ENCODE measurements around the gene SMIM10L2A.

SMIM10L2A gene

DNA sequence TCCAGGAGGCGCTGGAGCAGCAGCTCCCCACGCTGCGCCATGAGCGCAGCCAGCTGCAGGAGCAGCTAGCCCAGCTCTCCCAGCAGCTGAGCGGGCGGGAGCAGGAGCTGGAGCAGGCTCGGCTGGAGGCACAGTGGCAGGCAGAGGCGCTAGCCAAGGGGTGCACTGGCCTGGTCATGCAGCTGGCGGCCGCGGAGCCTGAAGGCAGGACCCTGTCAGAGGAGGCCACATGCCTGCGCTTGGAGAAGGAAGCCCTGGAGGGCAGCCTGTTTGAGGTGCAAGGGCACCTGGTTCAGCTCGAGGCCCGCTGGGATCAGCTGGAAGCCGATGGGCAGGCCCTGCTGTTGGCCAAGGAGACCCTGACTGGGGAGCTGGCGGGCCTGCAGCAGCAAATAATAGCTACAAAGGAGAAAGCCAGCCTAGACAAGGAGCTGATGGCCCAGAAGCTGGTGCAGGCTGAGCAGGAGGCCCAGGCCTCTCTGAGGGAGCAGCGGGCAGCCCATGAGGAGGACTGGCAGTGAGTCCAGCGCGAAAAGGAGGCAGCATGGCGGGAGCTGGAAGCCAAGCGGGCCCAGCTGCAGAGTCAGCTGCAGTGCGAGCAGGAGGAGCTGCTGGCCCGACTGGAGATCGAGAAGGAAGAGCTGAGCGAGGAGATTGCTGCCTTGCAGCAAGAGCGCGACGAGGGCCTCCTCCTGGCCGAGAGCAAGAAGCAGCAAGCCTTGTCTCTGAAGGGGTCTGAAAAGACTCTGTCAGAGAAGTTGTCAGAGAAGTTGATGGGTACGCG, 13.6 kb downstream of the SMIM10L2A start:
- Histone ChIP-seq H3K4me3 (replicated peaks; ENCODE audit: insufficient read depth, low read length) (no peak overlapping the region), H3K27ac (replicated peaks) (no peak overlapping the region), H3K27me3 (ENCODE audit: insufficient read depth, poor library complexity, severe bottlenecking) (no peaks in the 10 kb centered on the region)
- TF ChIP-seq GABPA (IDR thresholded peaks at IDR 0.05; ENCODE audit: low read depth) = no peak
- TF ChIP-seq SPI1 (IDR thresholded peaks at IDR 0.05; ENCODE audit: borderline replicate concordance, low read depth) = no peak
- no peak for TF ChIP-seq POLR2AphosphoS5 (IDR thresholded peaks at IDR 0.05; ENCODE audit: low read depth)
- TF ChIP-seq, protein P1, sequence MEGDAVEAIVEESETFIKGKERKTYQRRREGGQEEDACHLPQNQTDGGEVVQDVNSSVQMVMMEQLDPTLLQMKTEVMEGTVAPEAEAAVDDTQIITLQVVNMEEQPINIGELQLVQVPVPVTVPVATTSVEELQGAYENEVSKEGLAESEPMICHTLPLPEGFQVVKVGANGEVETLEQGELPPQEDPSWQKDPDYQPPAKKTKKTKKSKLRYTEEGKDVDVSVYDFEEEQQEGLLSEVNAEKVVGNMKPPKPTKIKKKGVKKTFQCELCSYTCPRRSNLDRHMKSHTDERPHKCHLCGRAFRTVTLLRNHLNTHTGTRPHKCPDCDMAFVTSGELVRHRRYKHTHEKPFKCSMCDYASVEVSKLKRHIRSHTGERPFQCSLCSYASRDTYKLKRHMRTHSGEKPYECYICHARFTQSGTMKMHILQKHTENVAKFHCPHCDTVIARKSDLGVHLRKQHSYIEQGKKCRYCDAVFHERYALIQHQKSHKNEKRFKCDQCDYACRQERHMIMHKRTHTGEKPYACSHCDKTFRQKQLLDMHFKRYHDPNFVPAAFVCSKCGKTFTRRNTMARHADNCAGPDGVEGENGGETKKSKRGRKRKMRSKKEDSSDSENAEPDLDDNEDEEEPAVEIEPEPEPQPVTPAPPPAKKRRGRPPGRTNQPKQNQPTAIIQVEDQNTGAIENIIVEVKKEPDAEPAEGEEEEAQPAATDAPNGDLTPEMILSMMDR (IDR thresholded peaks at IDR 0.05; ENCODE audit: insufficient read depth, low read length) = no peak
- TF ChIP-seq, protein P2, sequence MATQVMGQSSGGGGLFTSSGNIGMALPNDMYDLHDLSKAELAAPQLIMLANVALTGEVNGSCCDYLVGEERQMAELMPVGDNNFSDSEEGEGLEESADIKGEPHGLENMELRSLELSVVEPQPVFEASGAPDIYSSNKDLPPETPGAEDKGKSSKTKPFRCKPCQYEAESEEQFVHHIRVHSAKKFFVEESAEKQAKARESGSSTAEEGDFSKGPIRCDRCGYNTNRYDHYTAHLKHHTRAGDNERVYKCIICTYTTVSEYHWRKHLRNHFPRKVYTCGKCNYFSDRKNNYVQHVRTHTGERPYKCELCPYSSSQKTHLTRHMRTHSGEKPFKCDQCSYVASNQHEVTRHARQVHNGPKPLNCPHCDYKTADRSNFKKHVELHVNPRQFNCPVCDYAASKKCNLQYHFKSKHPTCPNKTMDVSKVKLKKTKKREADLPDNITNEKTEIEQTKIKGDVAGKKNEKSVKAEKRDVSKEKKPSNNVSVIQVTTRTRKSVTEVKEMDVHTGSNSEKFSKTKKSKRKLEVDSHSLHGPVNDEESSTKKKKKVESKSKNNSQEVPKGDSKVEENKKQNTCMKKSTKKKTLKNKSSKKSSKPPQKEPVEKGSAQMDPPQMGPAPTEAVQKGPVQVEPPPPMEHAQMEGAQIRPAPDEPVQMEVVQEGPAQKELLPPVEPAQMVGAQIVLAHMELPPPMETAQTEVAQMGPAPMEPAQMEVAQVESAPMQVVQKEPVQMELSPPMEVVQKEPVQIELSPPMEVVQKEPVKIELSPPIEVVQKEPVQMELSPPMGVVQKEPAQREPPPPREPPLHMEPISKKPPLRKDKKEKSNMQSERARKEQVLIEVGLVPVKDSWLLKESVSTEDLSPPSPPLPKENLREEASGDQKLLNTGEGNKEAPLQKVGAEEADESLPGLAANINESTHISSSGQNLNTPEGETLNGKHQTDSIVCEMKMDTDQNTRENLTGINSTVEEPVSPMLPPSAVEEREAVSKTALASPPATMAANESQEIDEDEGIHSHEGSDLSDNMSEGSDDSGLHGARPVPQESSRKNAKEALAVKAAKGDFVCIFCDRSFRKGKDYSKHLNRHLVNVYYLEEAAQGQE (IDR thresholded peaks at IDR 0.05; ENCODE audit: insufficient replicate concordance, low read depth) = no peak
- no peak for DNase-seq (ENCODE audit: low read depth in 1 of 2, low spot score in 1 of 2)

DNA sequence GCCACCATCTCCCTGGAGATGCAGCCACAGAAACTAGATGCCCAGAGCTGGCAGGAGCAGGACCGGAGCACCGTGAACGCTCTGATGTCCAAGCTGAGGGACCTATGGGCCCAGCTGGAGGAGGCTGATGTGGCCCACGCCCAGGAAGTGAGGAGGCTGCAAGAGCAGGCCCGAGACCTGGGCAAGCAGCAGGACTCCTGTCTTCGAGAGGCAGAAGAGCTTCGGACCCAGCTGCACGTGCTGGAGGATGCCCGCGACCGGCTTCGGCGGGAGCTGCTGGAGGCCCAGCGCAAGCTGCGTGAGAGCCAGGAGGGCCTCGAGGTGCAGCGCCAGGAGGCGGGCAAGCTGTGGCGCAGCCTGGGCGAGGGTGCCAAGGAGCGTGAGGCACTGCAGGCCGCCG, 14.2 kb downstream of the SMIM10L2A start:
- TF ChIP-seq, protein P1 (IDR thresholded peaks at IDR 0.05; ENCODE audit: insufficient read depth, low read length) = no peak
- TF ChIP-seq POLR2AphosphoS5 (IDR thresholded peaks at IDR 0.05; ENCODE audit: low read depth) (no peak), GABPA (IDR thresholded peaks at IDR 0.05; ENCODE audit: low read depth) (no peak), SPI1 (IDR thresholded peaks at IDR 0.05; ENCODE audit: borderline replicate concordance, low read depth) (no peak)
- TF ChIP-seq, protein P2 (IDR thresholded peaks at IDR 0.05; ENCODE audit: insufficient replicate concordance, low read depth) = no peak
- H3K27me3 ChIP-seq (ENCODE audit: insufficient read depth, poor library complexity, severe bottlenecking) = no peaks in the 10 kb centered on the region

DNA sequence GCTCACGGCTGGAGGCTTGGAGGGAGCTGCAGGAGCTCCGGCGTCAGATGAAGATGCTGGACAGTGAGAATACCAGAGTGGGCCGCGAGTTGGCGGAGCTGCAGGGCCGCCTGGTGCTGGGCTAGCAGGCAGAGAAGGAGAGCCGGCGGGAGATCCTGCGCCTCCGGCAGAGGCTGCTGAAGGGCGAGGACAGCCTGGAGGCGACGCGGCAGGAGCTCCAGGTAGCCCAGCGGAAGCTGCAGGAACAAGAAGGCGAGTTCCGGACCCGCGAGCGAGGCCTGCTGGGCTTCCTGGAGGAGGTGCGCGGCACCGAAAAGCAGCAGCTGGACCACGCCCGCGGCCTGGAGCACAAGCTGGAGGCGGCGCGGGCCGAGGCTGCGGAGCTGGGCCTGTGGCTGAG, 14.7 kb downstream of the SMIM10L2A start:
- Histone ChIP-seq H3K27ac (replicated peaks) (no peak overlapping the region), H3K4me3 (replicated peaks; ENCODE audit: insufficient read depth, low read length) (no peak overlapping the region), H3K27me3 (ENCODE audit: insufficient read depth, poor library complexity, severe bottlenecking) (no peaks in the 10 kb centered on the region)
- no peak for DNase-seq (ENCODE audit: low read depth in 1 of 2, low spot score in 1 of 2)
- TF ChIP-seq GABPA (IDR thresholded peaks at IDR 0.05; ENCODE audit: low read depth) (no peak), SPI1 (IDR thresholded peaks at IDR 0.05; ENCODE audit: borderline replicate concordance, low read depth) (no peak), POLR2AphosphoS5 (IDR thresholded peaks at IDR 0.05; ENCODE audit: low read depth) (no peak)
- TF ChIP-seq, protein P1 (IDR thresholded peaks at IDR 0.05; ENCODE audit: insufficient read depth, low read length) = no peak
- TF ChIP-seq, protein P2 (IDR thresholded peaks at IDR 0.05; ENCODE audit: insufficient replicate concordance, low read depth) = no peak

More for the DNA sequence above, 14.2 kb downstream of the SMIM10L2A start:
- Histone ChIP-seq H3K27ac (replicated peaks) (no peak overlapping the region), H3K4me3 (replicated peaks; ENCODE audit: insufficient read depth, low read length) (no peak overlapping the region)
- no peak for DNase-seq (ENCODE audit: low read depth in 1 of 2, low spot score in 1 of 2)
